Stimulated activated CD8-positive, alpha-beta memory T cell treated with anti-CD3 and anti-CD28 coated beads, Interleukin-15, amount 100 ng/mL, for 24 hours (primary cell): ENCODE results near the gene CPNE7.

Experiments
- DNase-seq: peaks from one replicate; pipeline ENCODE4 v3.0.0-alpha.2; 2020; ENCODE audit warnings: low read depth

CPNE7 gene

DNA sequence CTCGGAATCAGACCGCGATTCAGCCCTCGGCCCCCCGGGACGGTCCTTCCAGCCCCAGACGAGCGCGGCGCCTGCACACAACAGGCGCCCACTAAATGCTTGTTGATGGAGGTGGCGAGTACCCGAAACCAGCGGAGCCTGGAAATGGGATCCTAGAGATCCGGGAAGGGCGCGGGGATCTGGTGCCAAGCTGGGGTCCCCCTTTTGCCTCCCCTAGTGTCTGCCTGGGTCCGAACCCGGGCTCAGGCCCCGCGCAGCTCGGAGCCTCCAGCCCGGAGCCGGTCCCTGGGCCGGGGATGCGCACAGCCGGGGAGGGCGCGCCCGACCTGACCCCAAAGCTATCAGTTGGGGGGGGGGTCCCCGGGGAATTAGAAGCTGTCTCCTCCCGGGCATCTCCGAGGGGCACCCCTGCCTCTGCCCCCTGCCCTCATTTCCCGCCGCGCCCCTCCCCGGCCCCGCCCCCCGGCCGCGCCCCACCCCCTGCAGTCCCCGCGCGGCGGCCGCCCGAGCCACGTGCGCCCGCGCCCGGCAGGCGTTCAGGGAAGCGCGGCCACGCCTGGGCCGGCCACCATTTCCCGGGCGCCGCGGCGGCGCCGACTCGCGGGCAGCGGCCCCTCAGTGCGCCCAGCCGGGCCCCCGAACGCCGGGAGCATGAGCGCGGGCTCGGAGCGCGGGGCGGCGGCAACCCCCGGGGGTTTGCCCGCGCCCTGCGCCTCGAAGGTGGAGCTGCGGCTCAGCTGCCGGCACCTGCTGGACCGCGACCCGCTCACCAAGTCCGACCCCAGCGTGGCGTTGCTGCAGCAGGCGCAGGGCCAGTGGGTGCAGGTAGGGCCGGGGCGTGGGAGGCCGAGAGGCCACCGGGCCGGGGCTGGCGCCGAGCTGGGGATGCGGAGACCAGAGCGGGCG, at the start of gene CPNE7:
Gene CPNE7, plus strand, starts transcription at position 512 of the 906 bp plus-strand sequence. Its CDS starts 140 bp downstream, at position 652.
- DNase-seq: no peak

DNA sequence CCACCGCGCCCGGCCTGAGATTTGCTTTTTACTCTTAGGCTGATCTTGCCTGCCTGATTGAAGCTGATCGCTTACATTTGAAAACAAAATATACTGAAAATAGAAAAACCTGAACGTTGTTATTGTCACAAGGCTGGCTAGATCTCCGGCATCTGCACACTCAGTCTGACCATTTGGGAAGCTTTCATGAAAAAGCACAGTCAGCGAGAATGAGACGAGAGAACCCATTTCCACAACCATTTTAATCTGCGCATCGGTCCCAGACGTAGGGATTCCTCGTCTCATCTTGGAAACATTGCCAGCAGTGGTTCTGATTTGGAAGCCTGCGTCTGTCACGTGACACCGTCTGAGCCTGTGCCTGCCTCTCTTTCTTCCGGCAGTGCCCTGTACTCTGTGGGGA, 46.5 kb upstream of the CPNE7 start:
- no peak for DNase-seq

DNA sequence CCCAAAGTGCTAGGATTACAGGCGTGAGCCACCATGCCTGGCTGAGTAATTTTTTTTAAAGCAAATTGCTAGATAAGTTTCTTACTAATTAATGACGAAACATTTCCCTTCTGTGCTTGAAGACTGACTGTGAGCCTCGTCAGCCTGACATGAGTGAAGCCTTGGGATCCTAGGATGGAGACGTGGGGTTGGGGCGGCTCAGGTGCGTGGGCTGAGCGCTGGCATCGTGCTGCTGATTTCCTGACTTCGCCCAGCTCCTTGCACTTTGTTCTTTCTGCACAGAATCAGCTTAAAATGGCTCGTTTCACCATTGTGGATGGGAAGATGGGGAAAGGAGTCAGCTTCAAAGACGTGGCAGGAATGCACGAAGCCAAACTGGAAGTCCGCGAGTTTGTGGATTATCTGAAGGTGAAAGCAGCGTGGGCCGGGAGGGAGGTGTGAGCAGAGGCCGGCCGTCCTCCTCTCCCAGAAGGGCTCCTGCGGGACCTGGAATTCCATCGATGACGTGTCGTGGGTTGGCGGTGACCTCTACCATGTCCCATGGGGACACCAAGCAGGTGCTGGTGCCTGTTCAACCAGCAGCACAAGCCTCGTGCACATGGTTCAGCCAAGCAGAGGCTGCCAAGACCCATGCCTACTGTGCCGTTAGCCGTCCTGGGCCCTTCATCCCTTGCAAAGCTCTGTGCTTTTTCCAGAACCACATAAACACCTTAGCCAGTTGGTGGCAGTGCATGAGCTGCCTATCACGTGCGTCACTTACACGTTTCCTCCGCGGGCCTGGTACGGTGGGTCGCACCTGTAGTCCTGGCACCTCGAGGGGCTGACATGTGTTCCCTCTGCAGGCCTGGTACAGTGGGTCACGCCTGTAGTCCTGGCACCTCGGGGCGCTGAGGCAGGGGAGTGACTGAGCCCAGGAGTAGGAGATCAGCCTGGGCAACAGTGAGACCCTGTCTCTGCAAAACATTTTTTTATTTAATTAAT, 44.9 kb upstream of the CPNE7 start:
- no peak for DNase-seq

DNA sequence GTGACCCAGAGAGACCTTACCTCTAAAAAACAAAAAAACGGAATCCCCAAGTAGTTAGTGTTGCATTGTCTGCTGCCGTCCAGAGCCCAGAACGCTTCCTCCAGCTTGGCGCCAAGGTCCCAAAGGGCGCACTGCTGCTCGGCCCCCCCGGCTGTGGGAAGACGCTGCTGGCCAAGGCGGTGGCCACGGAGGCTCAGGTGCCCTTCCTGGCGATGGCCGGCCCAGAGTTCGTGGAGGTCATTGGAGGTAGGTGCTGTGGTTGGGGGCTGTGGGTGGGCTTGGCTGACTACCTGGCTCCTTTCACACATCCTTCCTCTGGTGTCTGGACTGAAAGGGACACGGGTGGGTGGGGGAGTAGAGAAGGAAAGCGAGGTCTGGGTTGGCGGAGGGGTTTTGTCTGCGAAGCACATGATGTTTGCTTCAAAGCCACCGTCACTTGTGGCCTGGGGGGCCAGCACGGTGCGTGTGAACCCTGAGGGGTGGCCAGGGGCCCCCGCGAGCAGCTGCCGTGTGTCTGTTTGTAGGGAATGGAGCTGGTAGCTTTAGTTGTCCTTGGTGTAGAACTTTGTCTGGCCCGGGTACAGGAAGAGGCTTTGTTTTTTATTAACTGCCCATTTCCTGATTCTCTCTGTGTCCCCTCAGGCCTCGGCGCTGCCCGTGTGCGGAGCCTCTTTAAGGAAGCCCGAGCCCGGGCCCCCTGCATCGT, 43.6 kb upstream of the CPNE7 start:
- DNase-seq: no peak

DNA sequence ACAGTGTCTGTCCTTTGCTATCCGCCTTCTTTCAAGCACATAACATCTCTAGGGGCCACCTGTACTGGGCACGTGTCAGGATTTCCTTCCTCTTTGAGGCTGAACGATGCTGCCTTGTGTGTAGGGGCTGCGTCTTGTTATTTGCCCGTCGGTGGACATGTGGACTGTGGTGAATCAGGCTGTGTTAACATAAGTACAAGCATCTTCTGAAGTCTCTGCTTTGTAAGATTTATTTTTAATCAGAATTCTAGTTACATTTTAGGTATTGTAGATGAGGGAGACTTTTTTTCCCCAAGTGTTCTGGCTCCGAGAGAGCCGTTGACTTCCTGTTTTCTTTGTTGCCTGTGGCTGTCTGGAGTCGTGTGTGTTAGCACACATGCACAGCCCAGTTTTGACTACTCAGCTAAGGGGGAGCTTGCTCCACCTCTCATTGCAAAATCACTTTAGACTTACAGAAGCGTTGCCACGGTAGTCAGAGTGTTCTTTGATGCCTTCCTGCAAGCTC, 41.3 kb upstream of the CPNE7 start:
- DNase-seq: no peak

DNA sequence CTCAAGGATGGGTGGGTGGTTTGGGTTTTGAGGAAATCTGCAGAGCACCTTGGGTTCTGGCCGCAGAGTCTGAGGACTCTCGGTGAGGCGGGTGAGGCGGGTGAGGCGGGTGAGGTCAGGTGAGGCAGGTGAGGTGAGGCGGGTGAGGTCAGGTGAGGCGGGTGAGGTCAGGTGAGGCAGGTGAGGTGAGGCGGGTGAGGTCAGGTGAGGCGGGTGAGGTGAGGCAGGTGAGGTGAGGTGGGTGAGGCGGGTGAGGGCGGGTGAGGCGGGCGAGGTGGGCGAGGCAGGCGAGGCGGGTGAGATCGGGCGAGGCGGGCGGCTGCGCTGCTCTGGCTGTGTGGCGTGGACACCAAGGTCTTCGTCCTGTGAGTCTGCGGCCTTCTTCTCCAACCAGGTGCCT, 39.2 kb upstream of the CPNE7 start:
- DNase-seq: no peak

DNA sequence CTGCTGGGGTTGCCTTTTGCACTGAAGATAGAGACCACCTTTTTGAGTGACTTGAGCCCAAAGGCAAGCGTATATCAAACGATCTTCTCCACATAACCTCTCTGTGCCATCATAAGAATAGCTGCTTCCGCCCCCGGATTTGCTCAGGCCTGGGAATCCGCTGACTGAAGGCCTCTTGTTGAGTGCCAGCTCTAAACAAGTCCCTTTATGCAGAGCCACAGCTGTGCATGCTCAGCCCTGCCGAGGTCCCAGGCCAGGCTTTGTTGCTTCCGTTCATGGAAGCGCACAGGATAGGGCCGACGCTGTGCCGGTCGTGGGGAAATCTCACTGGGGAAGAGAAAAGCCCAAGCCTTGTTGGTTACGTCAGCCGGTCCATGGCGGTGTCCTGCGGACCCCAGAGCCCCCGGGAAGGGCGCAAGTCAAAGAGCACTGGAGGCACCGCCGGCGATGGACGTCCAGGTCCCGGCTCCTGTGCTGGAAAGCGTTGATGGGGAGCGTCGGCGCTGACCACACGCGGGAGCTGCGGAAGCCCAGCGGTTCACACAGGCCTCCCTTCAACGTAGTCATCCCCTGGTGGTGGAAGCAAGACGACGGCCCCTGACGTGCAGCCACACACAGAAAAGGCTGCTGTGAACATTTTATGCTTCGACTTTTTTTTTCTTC, 38.5 kb upstream of the CPNE7 start:
- no peak for DNase-seq

DNA sequence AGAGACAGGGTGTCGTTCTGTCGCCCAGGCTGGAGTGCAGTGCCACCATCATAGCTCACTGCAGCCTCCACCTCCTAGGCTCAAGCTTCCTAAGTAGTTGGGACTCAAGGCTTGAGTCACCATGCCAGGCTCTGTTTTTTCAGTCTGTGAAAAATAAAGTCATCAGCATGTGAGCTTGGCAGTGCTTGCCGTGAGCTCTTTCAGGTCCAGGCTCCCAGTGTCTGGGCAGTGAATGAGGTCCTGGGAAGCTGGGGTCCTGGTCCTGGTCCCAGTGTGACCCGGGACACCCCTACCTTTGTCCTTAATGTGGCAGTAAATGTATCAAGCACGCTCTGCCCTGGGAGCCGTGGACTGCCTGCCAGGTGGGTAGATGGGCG, 38.0 kb upstream of the CPNE7 start:
- no peak for DNase-seq

DNA sequence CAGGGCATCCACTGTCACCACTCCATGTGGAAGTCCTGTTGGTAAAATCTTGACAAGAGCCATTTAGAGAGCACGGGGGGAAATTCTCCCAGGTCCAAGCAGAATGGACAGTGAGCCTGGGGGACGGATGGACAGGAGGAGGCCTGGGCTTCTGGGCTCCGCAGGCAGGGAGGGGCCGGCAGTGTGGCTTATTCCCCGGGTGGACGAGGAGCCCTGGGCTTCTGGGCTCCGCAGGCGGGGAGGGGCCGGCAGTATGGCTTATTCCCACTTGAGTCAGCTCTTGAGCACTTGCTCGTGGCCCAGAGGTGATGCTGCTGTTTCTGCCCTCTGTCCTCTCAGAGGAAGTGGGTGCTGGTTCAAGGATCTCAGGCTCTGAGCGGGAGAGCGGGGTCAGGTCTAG, 37.3 kb upstream of the CPNE7 start:
- no peak for DNase-seq

DNA sequence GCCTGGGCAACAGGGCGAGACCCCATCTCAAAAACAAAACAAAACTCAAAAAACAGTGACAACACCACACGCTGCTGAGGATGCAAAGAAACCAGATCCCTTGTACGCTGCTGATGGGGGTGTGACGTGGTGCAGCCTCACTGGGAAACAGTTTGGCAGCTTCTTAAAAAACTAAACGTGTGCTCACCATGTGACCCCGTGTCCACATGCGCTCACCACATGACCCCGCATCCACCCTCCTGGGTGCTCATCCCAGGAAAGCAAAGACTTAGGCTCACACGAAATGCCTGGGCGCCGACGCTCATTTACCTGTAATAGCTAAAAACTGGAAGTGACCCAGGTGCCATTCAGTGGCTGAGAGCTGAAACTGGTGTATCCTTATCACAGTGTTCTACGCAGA, 35.0 kb upstream of the CPNE7 start:
- DNase-seq: no peak

DNA sequence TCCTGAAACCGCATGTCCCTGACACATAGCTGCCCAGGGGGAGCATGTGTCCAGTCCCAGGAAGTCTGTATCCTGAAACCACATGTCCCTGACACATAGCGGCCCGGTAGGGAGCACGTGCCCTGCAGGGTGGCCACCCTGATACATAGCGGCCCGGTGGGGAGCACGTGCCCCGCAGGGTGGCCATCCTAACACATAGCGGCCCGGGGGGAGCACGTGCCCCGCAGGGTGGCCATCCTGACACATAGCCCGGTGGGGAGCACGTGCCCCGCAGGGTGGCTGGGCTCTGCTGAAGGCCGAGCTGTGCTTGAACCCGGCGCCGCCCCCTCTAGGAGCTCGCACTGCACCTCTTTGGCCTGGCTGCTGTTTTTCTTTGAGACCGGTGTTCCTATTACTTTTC, 33.8 kb upstream of the CPNE7 start:
- DNase-seq: no peak

DNA sequence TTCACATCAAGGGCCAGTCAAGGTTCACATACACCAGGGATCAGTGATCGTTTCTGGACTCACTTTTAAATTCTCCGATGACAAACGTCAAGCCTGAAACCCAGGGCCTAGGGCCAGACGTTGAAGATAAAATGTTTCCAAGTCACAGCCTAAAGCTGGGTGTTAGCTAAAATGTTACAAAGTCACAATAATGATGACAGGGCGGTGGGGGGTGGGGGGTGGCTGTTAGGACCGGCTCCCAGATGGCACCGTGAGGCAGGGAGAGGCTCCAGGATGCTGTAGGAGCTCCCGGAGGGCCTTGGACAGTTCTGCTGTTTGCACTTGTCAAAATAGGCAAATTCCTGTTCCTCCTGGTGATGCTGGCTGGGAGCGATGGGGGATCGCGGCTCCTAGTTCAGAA, 31.4 kb upstream of the CPNE7 start:
- DNase-seq: no peak

DNA sequence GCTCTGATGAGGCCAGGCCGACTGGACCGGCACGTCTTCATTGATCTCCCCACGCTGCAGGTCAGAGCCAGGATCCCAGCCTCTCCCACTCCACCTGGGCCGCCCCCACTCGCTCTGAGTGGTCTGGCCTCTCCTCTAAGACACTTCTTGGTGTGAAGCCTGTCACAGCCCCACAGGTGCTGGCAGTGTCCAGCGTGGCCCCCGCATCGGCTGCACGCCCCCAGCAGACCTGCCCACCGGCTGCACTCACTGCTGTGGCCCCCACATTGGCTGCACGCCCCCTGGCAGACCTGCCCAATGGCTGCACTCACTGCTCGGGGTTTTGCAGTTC, 30.9 kb upstream of the CPNE7 start:
- no peak for DNase-seq

DNA sequence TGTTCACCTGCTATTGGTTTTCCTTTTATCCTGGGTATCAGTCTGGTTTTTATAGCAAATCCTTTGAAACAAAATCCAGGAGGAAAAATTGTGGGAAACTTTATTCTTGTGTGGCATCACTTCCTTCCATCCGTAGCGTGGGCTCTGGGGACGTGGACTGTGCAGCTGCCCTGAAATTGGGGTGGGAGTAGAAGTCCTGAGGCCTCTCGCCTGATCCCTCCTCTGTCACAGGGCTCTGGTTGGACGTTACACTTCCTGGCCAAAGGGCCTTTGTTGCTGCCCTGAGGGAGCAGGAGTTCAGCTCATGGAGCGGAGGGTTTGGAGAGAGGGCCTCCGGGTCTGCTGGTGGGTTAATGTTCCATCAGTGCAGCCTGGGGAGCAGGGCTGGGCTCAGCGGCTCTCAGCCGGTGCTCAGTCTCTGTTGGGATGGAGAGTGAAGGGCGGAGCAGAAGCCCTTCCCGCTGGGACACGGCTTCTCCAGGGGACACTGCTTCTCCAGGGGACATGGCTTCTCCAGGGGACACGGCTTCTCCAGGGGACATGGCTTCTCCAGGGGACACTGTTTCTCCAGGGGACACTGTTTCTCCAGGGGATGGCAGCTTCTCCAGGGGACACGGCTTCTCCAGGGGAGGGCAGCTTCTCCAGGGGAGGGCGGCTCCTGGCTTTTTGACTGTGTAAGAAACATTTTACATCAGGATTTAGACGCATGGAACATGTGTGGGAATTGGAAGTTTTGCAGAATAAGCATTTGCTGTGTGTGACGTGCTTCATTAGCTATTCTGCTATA, 30.3 kb upstream of the CPNE7 start:
- no peak for DNase-seq

DNA sequence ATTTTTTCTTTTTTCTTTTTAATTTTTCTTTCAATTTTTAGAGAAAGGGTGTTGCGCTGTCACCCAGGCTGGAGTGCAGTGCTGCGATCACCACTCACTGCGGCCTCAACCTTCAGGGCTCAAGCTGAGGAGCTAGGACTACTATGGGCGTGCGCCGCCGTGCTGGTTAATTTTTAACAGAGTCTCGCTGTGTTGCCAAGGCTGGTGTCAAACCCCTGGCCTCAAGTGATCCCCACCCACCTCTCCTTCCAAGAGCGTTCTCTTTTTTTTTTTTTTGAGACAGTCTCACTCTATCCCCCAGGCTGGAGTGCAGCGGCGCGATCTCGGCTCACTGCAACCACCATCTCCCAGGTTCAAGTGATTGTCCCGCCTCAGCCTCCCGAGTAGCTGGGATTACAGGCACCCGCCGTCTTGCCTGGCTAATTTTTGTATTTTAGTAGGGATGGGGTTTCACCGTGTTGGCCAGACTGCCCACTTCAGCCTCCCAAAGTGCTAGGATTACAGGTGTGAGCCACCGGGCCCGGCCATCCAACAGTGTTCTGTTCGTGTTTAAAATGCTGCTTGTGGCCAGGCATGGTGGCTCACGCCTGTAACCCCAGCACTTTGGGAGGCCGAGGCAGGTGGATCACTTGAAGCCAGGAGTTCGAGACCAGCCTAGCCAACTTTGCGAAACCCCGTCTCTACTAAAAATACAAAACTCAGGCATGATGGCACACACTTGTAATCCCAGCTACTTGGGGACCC, 29.6 kb upstream of the CPNE7 start:
- DNase-seq: no peak

DNA sequence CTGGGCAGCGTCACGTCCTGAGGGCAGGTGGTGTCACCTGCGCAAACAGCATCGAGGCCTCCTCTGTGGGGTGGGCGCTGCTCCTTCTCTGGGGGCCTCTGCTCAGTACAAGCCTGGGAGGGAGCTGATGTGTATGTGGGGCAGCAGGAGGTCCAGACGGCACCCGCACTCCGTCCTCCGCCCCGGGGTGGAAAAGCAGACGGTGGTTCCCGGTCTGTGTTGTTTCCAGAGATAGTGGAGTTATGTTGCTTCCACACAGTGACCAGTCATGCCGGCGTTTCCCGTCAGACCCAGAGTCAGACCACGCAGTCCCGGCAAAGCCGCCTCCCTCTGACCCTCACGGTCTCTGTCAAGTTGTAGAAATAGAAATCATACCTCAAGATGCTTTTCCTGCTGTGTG, 28.8 kb upstream of the CPNE7 start:
- DNase-seq: no peak

DNA sequence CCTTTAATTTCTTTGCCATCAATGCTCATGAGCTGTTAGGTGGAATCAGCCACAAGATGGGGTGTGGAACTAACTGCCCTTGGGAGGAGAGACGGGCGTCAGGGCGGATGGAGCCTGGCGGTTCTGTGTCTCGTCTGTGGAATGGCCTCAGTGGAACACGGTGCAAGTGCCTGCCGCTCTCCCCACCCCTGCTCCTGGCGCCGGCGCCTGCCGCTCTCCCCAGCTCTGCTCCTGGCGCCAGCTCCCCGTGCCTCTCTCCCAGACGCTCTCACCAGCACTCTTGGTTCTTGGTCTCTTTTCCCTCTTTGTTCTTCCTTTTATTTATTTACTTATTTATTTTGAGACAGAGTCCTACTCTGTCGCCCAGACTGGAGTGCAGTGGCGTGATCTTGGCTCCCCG, 28.3 kb upstream of the CPNE7 start:
- no peak for DNase-seq

DNA sequence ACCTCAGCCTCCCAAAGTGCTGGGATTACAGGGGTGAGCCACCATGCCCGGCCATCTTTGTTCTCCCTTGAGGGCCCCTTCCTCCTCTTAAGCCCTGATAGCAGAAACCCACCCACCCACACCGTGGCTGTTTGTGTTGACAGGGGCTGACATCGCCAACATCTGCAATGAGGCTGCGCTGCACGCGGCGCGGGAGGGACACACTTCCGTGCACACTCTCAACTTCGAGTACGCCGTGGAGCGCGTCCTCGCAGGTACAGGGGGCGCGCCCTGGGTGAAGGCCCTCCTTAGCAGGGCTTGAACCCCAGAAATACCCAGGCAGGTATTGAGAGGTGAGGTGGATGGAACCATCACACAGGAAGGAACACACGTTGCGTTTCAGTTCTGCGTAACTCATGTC, 27.7 kb upstream of the CPNE7 start:
- DNase-seq: no peak

DNA sequence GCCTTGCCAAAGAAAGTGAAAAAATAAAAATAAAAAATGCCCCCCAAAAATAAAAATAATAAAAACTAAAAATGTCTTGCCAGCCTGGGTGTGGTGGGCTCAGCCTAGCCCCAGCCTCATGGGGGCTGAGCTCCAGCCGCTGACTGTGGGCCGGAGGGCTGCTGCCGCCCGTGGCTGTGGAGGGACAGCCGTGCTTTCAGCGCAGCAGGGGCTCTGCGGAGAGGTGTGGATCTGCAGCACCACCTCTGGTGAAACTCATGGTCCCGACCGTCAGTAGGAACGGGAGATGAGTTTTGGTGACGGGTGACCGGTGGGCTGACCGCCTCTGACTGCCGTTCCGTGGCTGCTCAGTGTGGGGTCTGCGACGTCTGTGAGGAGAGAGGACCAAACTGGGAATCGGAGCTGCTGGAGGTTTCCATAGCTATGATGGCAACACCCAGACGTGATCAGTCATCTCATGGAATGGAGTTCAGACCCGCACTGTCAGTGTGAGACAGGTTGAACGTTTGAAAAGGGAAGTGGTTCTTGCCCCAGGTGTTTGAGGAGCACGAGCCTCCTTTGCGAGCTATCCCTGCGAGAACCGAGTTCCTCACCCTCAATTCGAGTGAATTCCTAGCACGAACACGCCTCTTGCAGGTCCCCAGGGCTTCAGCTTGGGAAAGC, 27.1 kb upstream of the CPNE7 start:
- DNase-seq: no peak
